Breast epithelium (tissue), 4 donors: ENCODE results near the gene KCNE3. TPM values are rescaled to one million over a fixed set of nuclear protein-coding genes. Genes with fewer than 3 reads are reported as not detected.

Experiments
- DNase-seq, 2 donors: peaks; one replicate each; pipeline ENCODE4 v3.0.0-alpha.2; 2019; ENCODE audit warnings: low spot score in 2 of 2
- H3K27ac ChIP-seq, 2 donors: fragments of 200-600 bp; sonication (generic) in 1 of 2; one replicate each; pipeline ENCODE4 v1.5.1; 2016 to 2019; ENCODE audit warnings: mild to moderate bottlenecking in 1 of 2
- H3K27me3 ChIP-seq, 2 donors: fragments of 200-600 bp; sonication (generic) in 1 of 2; one replicate each; pipeline versions ENCODE4 v1.5.1 to v1.6.0; 2017 to 2019; ENCODE audit warnings: control low read depth in 1 of 2, mild to moderate bottlenecking in 1 of 2
- H3K36me3 ChIP-seq: fragments of 200-600 bp; one replicate; pipeline ENCODE4 v1.5.1; 2019
- H3K4me1 ChIP-seq, 2 donors: fragments of 200-600 bp; sonication (generic); one replicate each; pipeline ENCODE4 v1.5.1; 2016 to 2019; ENCODE audit warnings: control low read depth in 1 of 2
- H3K4me3 ChIP-seq, 3 donors: fragments of 200-600 bp; sonication (generic); 1 replicate in 2 of 3; 2 replicates in 1 of 3; pipeline ENCODE4 v1.5.1; 2016 to 2019; ENCODE audit warnings: mild to moderate bottlenecking in 3 of 3, moderate library complexity in 2 of 3
- H3K9me3 ChIP-seq, 2 donors: fragments of 200-600 bp; sonication (generic) in 1 of 2; one replicate each; pipeline ENCODE4 v1.5.1; 2016 to 2019; ENCODE audit warnings: control low read depth in 1 of 2
- POLR2A ChIP-seq: fragments of 450-650 bp; IDR thresholded peaks from one replicate; pipeline ENCODE4 v1.6.1; 2016; ENCODE audit warnings: antibody characterized with exemption, mild to moderate bottlenecking, moderate library complexity
- POLR2AphosphoS5 ChIP-seq, 3 donors: sonication (generic); formaldehyde crosslinking; IDR thresholded peaks; one replicate each; pipeline ENCODE4 v1.6.1; 2017; ENCODE audit warnings: antibody characterized with exemption in 3 of 3
- intact Hi-C: fragments of 100-400 bp; cut with DNase I; formaldehyde crosslinking; loops from one replicate; pipeline ENCODE4 v1.15.1; 2023; ENCODE audit warnings: low total_unique reads
- total RNA-seq, 3 donors: library from RNA; depleted of rRNA; stranded (reverse); fragments of >200 nt; gene quantifications; one replicate each; pipeline ENCODE4 v1.1.0, GENCODE V29; 2016
- TF ChIP-seq, protein P1 (sequence below), 3 donors: fragments of 450-650 bp; IDR thresholded peaks; one replicate each; pipeline ENCODE4 v1.5.1; 2016 to 2017; ENCODE audit warnings: antibody characterized with exemption in 3 of 3, mild to moderate bottlenecking in 3 of 3, moderate library complexity in 3 of 3

The KCNE3 gene
- total RNA-seq, 3 donors from 2014 or later: 3.6 to 15.8 (median 4.7) TPM

DNA sequence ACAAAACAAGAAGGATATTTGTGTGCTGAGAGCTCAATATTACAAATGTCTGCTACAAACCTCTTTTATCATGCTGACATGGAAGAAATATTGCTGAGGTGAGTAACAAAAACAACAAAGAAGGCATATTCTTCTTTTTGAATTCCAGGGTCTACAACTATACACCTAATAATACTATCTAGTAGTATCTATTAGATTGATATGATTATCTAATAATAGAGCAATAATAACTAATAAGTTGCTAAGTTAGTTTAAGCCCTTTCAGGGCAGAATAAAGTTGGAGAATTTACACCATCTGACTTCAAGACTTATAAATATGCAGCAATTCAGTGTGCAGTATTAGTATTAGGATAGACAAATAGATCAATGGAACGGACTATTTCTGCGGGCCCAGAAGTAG is 57.7 kb downstream of the KCNE3 start:
- no peaks in the 10 kb centered on the region for H3K4me1 ChIP-seq
- no peak overlapping the region for H3K27ac ChIP-seq
- no peaks in the 10 kb centered on the region for H3K36me3 ChIP-seq
- DNase-seq: no peak
- H3K4me3 ChIP-seq: no peak overlapping the region
- intact Hi-C loops: no loop called here
- no peaks in the 10 kb centered on the region for H3K27me3 ChIP-seq
- H3K9me3 ChIP-seq: no peaks in the 10 kb centered on the region
- TF ChIP-seq POLR2A (no peak), POLR2AphosphoS5 (IDR thresholded peaks at IDR 0.05) (no peak)
- TF ChIP-seq, protein P1, sequence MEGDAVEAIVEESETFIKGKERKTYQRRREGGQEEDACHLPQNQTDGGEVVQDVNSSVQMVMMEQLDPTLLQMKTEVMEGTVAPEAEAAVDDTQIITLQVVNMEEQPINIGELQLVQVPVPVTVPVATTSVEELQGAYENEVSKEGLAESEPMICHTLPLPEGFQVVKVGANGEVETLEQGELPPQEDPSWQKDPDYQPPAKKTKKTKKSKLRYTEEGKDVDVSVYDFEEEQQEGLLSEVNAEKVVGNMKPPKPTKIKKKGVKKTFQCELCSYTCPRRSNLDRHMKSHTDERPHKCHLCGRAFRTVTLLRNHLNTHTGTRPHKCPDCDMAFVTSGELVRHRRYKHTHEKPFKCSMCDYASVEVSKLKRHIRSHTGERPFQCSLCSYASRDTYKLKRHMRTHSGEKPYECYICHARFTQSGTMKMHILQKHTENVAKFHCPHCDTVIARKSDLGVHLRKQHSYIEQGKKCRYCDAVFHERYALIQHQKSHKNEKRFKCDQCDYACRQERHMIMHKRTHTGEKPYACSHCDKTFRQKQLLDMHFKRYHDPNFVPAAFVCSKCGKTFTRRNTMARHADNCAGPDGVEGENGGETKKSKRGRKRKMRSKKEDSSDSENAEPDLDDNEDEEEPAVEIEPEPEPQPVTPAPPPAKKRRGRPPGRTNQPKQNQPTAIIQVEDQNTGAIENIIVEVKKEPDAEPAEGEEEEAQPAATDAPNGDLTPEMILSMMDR (IDR thresholded peaks at IDR 0.05): no peak

Other genes with a start within 250 kb of the KCNE3 start
- under 1 TPM; 0.29 to 0.66 (median 0.48) TPM for gene P4HA3, start 155.9 kb downstream of the KCNE3 start, total RNA-seq
- gene PGM2L1, start 69.1 kb downstream of the KCNE3 start, total RNA-seq: 10 to 100 TPM in 1 of 3 donors, 1 to 10 TPM in 2; 2.1 to 13.5 (median 6.6) TPM
- gene LIPT2, start 26.2 kb upstream of the KCNE3 start, total RNA-seq: 10 to 100 TPM in 1 of 3 donors, 1 to 10 TPM in 2; 2.0 to 13.5 (median 9.8) TPM
- gene POLD3, start 125.0 kb upstream of the KCNE3 start, total RNA-seq: 10 to 100 TPM in 2 of 3 donors, 1 to 10 TPM in 1; 9.8 to 23.3 (median 16.7) TPM